GM23338 (cell line): ENCODE measurements around the gene JMY.

Experiments
- CREB1 ChIP-seq: fragments of 250-450 bp; sonication (Bioruptor Pico); IDR thresholded peaks from 2 replicates; pipeline ENCODE4 v1.5.0; 2020; ENCODE audit warnings: low read depth, mild to moderate bottlenecking, moderate library complexity
- EZH2 ChIP-seq: fragments of 200-600 bp; sonication (generic); IDR thresholded peaks from one replicate; pipeline ENCODE4 v1.8.0; 2017; ENCODE audit warnings: antibody characterized with exemption, mild to moderate bottlenecking, low read depth; ENCODE audit not compliant: unreplicated experiment
- EZH2phosphoT487 ChIP-seq: fragments of 200-600 bp; sonication (generic); IDR thresholded peaks from one replicate; pipeline ENCODE4 v1.8.1; 2018; ENCODE audit warnings: antibody characterized with exemption; ENCODE audit not compliant: unreplicated experiment
- JUNB ChIP-seq: IDR thresholded peaks from one replicate; pipeline ENCODE4 v1.6.1; 2016; ENCODE audit warnings: antibody characterized with exemption; ENCODE audit not compliant: unreplicated experiment
- NANOG ChIP-seq: IDR thresholded peaks from 2 replicates; pipeline ENCODE4 v1.6.1; 2016; ENCODE audit warnings: antibody characterized with exemption, borderline replicate concordance
- POLR2AphosphoS5 ChIP-seq: IDR thresholded peaks from 2 replicates; pipeline ENCODE4 v1.6.1; 2016; ENCODE audit warnings: antibody characterized with exemption, low read depth
- STAT1 ChIP-seq: IDR thresholded peaks from one replicate; pipeline ENCODE4 v1.6.1; 2016; ENCODE audit warnings: antibody characterized with exemption; ENCODE audit not compliant: unreplicated experiment
- ZNF331 ChIP-seq: fragments of 250-450 bp; sonication (Bioruptor Pico); IDR thresholded peaks from 2 replicates; pipeline ENCODE4 v1.5.0; 2020; ENCODE audit warnings: low read depth, mild to moderate bottlenecking, moderate library complexity
- TF ChIP-seq, protein P1 (sequence below), 2 experiments: fragments of 200-600 bp in 1 of 2; sonication (generic) in 1 of 2; conservative IDR thresholded peaks; 2 replicates each; pipeline versions ENCODE4 v1.5.1 to v1.6.1; 2016 to 2017; ENCODE audit warnings: antibody characterized with exemption in 2 of 2, low read depth in 2 of 2, mild to moderate bottlenecking in 2 of 2, moderate library complexity in 1 of 2
- TF ChIP-seq, protein P2 (sequence below): IDR thresholded peaks from 2 replicates; pipeline ENCODE4 v1.6.1; 2016; ENCODE audit warnings: antibody characterized with exemption
- TF ChIP-seq, protein P3 (sequence below): IDR thresholded peaks from one replicate; pipeline ENCODE4 v1.6.1; 2018; ENCODE audit warnings: antibody characterized with exemption; ENCODE audit not compliant: unreplicated experiment
- TF ChIP-seq, protein P4 (sequence below): fragments of 250-450 bp; sonication (Bioruptor Pico); IDR thresholded peaks from 2 replicates; pipeline ENCODE4 v1.5.0; 2020; ENCODE audit warnings: mild to moderate bottlenecking, moderate library complexity

DNA sequence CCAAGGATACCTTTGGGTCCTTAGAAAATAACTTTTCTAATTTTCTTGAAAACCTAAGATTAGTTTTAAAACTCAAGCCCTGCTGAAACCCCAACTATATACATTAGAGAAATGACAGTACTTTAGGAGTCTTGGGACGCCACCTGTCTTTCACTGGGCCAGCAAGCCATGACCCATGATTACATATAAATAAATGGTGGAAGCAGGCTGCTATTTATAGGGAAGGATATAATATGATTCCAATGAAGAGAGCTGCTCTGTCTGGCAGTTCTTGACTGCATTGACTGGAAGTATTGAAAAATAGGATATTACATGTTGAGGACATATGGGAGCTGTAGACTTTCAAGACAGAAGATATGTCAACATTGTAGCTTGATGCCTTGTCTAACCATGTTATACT is 7.3 kb downstream of the JMY start:
- TF ChIP-seq, protein P1, sequence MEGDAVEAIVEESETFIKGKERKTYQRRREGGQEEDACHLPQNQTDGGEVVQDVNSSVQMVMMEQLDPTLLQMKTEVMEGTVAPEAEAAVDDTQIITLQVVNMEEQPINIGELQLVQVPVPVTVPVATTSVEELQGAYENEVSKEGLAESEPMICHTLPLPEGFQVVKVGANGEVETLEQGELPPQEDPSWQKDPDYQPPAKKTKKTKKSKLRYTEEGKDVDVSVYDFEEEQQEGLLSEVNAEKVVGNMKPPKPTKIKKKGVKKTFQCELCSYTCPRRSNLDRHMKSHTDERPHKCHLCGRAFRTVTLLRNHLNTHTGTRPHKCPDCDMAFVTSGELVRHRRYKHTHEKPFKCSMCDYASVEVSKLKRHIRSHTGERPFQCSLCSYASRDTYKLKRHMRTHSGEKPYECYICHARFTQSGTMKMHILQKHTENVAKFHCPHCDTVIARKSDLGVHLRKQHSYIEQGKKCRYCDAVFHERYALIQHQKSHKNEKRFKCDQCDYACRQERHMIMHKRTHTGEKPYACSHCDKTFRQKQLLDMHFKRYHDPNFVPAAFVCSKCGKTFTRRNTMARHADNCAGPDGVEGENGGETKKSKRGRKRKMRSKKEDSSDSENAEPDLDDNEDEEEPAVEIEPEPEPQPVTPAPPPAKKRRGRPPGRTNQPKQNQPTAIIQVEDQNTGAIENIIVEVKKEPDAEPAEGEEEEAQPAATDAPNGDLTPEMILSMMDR (conservative IDR thresholded peaks at IDR 0.05; ENCODE audit: low read depth in 2 of 2), result peak in 1 of 2 experiments; percentile 37; a peak in 2 of 4 replicates
- no peak for TF ChIP-seq EZH2phosphoT487
- TF ChIP-seq EZH2, result no peak
- no peak for TF ChIP-seq POLR2AphosphoS5
- no peak for TF ChIP-seq CREB1 (CRISPR knock-in tag)
- TF ChIP-seq, protein P2, sequence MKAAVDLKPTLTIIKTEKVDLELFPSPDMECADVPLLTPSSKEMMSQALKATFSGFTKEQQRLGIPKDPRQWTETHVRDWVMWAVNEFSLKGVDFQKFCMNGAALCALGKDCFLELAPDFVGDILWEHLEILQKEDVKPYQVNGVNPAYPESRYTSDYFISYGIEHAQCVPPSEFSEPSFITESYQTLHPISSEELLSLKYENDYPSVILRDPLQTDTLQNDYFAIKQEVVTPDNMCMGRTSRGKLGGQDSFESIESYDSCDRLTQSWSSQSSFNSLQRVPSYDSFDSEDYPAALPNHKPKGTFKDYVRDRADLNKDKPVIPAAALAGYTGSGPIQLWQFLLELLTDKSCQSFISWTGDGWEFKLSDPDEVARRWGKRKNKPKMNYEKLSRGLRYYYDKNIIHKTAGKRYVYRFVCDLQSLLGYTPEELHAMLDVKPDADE, result no peak
- TF ChIP-seq, protein P3, sequence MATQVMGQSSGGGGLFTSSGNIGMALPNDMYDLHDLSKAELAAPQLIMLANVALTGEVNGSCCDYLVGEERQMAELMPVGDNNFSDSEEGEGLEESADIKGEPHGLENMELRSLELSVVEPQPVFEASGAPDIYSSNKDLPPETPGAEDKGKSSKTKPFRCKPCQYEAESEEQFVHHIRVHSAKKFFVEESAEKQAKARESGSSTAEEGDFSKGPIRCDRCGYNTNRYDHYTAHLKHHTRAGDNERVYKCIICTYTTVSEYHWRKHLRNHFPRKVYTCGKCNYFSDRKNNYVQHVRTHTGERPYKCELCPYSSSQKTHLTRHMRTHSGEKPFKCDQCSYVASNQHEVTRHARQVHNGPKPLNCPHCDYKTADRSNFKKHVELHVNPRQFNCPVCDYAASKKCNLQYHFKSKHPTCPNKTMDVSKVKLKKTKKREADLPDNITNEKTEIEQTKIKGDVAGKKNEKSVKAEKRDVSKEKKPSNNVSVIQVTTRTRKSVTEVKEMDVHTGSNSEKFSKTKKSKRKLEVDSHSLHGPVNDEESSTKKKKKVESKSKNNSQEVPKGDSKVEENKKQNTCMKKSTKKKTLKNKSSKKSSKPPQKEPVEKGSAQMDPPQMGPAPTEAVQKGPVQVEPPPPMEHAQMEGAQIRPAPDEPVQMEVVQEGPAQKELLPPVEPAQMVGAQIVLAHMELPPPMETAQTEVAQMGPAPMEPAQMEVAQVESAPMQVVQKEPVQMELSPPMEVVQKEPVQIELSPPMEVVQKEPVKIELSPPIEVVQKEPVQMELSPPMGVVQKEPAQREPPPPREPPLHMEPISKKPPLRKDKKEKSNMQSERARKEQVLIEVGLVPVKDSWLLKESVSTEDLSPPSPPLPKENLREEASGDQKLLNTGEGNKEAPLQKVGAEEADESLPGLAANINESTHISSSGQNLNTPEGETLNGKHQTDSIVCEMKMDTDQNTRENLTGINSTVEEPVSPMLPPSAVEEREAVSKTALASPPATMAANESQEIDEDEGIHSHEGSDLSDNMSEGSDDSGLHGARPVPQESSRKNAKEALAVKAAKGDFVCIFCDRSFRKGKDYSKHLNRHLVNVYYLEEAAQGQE, result no peak
- no peak for TF ChIP-seq JUNB
- no peak for TF ChIP-seq ZNF331 (CRISPR knock-in tag)
- TF ChIP-seq, protein P4, sequence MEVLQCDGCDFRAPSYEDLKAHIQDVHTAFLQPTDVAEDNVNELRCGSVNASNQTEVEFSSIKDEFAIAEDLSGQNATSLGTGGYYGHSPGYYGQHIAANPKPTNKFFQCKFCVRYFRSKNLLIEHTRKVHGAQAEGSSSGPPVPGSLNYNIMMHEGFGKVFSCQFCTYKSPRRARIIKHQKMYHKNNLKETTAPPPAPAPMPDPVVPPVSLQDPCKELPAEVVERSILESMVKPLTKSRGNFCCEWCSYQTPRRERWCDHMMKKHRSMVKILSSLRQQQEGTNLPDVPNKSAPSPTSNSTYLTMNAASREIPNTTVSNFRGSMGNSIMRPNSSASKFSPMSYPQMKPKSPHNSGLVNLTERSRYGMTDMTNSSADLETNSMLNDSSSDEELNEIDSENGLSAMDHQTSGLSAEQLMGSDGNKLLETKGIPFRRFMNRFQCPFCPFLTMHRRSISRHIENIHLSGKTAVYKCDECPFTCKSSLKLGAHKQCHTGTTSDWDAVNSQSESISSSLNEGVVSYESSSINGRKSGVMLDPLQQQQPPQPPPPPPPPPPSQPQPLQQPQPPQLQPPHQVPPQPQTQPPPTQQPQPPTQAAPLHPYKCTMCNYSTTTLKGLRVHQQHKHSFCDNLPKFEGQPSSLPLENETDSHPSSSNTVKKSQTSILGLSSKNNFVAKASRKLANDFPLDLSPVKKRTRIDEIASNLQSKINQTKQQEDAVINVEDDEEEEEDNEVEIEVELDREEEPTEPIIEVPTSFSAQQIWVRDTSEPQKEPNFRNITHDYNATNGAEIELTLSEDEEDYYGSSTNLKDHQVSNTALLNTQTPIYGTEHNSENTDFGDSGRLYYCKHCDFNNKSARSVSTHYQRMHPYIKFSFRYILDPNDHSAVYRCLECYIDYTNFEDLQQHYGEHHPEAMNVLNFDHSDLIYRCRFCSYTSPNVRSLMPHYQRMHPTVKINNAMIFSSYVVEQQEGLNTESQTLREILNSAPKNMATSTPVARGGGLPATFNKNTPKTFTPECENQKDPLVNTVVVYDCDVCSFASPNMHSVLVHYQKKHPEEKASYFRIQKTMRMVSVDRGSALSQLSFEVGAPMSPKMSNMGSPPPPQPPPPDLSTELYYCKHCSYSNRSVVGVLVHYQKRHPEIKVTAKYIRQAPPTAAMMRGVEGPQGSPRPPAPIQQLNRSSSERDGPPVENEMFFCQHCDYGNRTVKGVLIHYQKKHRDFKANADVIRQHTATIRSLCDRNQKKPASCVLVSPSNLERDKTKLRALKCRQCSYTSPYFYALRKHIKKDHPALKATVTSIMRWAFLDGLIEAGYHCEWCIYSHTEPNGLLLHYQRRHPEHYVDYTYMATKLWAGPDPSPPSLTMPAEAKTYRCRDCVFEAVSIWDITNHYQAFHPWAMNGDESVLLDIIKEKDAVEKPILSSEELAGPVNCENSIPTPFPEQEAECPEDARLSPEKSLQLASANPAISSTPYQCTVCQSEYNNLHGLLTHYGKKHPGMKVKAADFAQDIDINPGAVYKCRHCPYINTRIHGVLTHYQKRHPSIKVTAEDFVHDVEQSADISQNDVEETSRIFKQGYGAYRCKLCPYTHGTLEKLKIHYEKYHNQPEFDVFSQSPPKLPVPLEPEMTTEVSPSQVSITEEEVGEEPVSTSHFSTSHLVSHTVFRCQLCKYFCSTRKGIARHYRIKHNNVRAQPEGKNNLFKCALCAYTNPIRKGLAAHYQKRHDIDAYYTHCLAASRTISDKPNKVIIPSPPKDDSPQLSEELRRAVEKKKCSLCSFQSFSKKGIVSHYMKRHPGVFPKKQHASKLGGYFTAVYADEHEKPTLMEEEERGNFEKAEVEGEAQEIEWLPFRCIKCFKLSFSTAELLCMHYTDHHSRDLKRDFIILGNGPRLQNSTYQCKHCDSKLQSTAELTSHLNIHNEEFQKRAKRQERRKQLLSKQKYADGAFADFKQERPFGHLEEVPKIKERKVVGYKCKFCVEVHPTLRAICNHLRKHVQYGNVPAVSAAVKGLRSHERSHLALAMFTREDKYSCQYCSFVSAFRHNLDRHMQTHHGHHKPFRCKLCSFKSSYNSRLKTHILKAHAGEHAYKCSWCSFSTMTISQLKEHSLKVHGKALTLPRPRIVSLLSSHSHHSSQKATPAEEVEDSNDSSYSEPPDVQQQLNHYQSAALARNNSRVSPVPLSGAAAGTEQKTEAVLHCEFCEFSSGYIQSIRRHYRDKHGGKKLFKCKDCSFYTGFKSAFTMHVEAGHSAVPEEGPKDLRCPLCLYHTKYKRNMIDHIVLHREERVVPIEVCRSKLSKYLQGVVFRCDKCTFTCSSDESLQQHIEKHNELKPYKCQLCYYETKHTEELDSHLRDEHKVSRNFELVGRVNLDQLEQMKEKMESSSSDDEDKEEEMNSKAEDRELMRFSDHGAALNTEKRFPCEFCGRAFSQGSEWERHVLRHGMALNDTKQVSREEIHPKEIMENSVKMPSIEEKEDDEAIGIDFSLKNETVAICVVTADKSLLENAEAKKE (CRISPR knock-in tag), result no peak
- no peak for TF ChIP-seq STAT1
- no peak for TF ChIP-seq NANOG
